Limb (tissue), 2 donors: Measurements from ENCODE around the gene COL3A1.

Experiments used
- DNase-seq, 2 donors: peaks; one replicate each; pipeline ENCODE4 v3.0.0-alpha.2; 2016; ENCODE audit errors: extremely low spot score in 2 of 2

The COL3A1 gene

DNA sequence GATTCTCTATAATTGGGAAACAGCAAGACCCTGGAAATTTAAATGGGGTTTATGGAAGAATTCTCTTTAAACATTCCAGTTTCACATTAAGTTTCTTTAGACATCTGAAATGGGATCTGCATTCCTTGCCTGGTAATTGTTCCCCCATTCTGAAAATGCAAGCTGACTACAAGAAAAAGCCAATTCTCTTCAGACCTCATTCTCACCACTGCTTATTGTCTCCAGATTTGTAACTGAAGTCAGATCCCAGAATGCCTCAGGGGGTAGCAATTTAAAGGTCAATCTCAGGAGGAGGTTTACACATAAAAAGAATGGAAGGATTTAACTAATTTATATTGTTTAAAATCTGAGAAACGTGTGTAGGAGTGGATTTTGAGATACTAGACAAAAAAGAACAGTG, 41.2 kb downstream of the COL3A1 start:
- DNase-seq, result no peak

DNA sequence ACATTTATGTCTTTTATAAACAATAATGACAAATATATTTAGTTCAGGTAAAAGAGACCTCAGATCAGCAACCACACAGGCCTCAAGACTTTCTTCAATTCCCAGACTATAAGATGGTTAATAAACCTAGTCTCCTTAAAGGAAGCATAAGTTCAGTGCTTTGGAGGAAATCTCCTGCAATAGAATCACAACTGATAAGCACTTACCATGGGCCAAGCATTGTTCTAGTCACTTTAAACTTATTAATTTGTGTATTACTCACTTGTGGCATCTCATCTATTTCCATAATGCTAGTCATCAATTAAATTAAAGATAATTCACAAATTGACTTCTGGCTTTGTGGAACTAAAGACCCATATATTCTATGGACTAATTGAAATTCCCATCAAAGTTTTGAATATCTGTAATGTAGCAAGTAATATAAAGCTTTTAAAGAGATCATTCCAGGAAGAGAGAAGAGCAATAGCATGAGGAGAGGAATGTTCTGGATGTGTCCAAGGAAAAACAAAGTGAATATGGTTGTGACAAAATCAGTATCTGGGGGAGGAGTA, 42.2 kb downstream of the COL3A1 start:
- no peak for DNase-seq

DNA sequence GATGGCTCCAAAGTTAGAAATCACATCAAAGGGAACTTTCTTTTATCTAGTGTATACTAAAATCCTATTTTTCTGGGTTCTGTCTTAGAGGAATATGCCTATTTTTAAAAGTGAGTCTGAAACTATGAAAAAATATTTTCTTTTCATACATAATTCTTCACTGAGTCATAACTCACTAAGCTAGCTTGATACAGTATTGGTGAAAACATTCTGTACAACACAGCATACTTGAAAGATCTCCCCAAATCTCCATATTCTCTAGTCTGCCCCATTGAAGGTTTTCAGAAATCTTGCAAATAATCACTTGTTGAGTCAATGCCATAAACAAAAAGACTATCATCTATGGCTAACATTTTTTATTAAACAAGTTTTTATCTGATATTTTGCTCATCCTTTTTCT, 44.5 kb downstream of the COL3A1 start:
- DNase-seq, result no peak

DNA sequence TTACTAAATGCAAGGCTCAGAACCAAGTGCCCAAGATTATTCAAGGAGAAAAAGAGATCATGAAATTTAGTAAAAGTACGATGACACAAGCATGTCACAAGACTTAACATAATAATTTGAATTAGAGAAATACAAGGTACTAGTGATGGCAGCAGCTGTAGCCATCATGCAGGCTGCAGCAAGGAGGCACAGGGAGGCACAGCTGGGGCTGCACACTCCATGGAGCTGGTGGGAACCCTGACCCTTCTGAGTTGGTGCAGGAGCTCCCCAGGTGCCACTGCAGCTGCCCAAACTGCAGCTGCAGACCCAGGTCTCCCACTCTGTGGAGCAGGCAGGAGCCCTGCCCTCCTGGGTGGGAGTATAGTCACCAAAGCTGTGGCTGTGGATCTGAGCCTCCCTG, 46.0 kb downstream of the COL3A1 start:
- DNase-seq, result no peak

DNA sequence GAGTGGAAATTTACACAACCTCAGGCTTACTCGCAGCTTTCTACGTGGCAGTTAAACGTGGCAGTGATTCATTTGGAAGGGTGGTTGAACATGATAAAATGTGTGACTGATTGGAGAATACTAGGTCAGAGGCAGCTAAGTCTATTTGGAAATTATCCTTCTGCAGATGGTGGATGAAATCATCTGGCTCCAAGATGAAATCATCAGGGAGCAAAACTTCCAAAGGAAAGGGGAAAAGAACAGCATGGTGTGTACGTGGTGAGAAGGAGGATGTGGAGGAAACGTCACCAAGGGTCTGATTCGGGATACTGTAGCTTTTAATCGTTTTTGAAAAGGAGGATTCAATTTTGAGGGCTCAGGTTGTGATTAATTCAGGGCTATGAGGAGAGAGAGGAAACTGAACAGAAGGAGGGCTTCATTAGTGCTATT, 47.9 kb downstream of the COL3A1 start:
- DNase-seq, result peak in 1 of 2 donors; percentile 79

DNA sequence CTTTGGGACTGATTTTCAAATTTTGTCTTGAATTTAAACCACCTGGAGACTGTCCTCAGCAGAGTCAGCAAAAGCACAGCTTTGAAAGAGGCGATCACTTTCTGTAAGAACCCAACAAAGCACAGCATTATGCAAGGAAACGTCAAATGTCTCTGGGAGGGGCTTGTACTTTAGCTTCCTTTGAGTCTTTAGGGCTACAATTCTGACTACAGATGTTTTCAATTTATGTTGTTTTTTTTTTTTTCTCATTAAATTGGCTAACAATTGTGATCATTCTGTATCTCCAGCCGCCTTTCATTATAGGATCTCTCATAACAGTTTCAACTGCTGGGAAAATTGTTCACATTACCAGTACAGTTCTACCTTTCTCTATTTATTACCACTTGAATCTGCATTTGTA, 48.3 kb downstream of the COL3A1 start:
- DNase-seq, result peak in 1 of 2 donors; percentile 80

DNA sequence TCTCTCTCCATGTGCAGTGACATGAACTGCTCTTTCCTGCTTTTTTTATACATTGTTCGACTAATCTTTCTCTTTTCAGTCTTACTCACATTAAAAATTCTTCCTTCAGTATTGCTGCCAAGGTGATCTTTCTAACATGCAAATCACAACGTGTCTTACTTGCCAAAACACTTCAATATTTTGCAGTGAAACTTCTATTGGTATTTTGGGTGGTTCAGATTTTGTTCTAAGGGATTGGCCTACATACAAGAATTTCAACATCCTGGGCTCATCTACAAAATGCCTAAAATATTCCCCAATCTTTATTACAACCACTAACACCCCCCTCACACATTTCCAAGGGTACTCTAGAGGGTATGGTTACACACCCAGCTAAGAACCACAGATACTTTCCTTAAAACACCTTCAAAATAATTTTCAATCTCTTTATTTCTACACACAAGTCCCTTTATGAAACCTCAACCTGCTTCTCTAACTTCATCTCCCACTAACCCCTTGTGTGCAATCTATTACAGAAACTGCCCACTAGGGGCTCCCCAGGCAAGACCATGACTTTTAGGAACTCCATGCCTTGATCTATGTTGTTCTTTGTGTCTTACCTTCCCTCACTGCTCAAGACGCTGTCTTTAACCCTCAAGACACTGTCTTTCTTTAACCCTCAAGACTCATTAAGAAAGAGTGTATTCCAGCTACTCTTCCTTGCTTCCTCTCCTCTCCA, 50.9 kb downstream of the COL3A1 start:
- no peak for DNase-seq

DNA sequence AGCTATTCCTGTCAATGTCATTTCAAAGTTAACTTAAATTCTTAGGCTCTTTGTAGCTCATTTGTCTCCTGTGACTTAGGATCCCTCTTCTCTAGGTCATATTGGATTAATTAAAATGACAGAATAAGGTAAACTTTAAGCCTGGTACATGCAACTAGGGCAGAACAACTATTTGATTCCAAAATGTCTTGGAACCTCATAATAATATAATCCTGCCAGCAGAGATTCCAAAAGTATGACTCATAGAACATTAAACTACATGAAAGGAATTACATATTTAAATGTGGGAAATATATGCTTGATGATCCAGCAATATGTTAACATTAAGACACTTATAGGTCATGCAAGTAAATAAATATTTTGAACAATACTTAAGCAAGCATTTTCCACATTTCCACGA, 63.3 kb downstream of the COL3A1 start:
- no peak for DNase-seq

DNA sequence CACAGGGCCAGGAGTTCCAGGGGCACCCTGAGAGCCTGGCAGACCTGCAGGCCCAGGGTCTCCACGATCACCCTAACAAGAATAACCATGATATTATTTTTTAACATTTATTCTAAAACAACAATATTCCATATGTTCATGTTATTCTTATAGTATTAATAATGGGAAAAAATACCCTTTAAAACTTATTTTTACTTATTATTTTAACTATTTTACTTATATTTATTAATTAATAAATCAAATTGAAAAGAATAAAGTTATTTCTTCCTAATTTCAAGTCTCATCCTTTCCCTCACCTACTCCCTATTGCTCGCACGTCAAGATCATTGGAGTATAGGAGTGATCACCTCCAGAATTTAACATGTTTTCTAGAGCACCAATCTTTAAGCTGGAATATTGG, 71.7 kb downstream of the COL3A1 start:
- no peak for DNase-seq

DNA sequence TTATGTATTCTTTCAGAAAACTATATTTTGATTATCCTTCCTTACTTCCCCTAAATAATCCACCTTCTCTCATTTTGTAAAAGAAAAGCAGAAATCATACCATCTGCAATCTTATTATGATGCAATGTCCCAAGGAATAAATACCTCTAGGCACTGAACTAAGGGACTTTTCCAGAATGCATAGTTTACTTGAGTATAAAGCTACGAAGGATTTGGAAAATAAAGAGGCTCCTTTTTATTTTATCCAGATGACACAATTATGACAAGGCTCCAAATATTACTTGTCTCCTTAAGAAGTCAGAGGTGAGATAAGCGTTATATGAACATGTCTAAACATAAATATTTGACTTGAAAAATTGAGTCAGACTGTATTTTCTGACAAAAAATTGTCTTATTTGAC, 72.1 kb downstream of the COL3A1 start:
- DNase-seq, result no peak

DNA sequence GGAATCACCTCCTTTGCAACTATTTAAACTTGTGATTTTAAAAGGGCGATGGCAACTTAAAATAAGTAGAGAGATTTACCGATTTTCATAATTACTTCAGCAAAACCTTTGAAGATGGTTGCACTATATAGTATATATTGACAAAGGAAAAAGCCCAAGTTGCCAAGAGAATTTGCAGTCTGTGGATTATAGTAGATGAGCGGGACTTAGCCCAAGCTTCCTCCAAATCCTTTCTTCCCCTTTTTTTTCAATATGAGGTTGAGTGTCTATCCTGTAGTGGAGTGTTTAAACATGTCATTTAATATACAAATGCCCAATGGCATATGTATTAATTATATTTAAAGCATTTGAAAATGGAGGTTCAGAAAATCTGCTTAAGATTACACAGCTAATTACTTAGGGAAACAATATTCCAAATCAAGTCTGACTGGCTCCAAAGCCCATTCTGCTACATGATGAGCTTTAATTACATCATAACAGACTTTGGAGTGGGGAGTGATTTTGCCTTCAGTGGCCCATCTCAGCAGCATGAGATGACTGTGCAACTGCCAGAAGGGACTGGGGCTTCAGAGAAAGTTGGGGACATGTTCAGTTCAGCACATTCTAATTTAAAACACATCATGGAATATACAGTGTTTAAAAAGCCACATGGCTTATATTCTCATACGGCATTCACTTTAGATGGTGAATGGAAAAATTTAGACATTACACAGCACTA, 73.2 kb downstream of the COL3A1 start:
- DNase-seq, result no peak

DNA sequence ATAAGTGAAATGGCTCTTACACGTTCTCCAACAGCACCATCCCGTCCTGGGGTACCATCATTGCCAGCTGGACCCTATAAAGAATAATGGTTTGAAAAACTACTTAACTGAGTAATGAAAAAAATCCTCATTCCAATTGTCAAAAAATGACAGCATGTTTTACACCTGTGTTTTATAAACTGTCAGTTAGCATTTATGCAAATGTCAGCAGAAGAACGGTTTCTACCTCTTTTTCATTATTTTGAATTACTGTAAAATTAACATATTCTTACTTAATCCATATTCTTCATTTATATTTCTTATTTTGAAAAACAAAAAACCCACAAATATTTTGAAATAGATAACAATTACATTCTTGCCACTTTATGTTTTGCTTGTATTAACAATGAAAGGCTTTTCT, 74.0 kb downstream of the COL3A1 start:
- no peak for DNase-seq

DNA sequence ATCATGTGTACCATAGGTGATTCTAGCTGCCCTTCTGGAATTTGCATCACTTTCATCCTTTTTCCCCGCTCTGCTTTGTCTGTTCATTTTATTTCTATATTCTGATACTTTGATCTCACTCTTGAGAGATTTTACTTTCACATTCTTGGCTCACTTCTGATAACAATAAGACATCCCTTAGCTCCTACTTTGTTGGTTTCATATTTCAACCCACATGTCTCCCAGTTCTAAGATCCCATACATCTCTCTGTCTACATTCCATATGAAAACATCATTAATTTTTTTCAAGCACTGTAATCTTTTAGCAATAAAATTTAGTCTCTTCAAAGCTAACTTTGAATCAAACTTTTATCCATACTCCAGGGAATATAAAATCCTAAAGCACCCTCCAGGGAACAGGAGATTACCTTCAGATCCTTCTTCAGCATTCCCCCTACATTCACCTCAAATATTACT, 75.6 kb downstream of the COL3A1 start:
- no peak for DNase-seq

DNA sequence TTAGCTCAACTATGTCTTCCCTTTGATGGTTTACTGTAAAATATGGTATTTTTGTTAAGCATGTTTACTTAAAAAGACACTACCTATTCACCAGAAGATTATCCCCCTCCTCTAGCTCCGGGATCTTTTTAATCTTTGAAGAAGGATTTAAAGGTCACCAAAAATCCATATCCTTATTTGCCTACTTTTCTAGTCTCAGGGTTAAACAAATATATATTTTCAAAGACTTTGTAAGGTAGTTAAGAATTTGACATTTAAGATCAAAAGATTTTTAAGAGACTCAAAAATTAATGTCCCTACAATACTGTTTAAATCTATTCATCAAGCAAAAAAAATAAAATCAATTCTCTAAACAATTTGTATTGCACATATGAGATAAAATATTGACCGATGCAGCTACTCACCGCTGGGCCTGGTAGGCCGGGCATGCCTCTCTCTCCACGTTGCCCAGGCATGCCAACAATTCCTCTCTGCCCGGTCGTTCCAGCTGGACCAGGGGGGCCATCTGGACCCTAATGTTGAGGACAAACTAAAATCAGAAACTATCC, 76.1 kb downstream of the COL3A1 start:
- no peak for DNase-seq

DNA sequence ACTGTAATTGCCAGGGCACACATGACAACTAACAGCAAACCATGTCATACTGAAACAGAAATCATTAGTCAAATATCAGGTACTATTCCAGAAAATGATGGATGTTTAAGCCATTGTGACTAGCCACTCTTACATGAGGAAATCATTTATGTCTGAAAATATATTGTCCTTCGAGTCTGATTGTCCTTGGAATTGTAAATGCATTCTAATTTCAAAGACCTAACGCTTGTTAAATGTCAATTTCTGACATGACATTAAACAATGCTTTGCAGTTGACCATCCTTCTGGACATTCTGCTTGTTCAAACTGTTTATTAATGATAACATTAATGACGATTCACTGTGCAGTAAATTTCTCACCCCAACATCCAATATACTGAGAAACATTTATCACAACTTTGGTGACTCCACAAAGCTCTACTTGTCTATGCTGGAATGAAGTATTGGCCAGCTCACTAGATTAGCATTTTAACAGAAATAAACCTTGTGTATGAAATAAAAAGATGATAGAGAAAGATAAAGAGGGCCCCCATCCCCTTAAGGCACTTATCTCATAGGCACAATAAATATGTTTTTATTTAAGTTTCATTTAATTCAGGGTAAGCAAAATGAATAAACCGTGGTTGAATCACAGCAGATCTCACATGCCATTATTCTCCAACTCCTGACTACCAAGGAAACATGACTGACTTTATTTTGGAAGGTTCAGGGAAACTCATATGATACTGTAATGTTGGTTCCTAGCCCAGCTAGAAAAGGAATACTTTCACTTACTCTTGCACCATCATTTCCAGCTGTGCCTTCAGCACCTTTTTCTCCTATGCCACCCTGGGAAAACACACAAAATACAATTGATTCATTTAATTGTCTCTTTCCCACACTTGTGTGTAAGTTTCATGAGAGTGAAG, 82.3 kb downstream of the COL3A1 start:
- DNase-seq, result no peak

DNA sequence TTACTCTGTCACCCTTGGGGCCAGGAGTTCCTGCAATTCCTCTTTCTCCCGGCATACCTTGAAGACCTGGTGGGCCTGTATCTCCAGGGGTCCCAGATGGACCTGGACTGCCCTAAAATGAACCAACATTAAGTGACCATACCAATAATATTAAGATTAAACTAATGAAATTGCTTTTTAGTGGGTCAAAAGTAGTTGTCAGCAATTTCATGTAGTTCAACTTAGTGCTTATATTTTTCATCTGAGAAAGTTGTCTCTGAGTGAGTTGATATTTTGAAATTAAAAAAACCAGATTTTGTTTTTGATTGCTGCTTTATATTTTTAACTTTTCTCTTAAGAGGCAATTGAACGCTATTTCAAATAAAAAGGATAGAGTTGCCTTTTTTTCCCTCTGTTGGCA, 83.1 kb downstream of the COL3A1 start:
- DNase-seq, result no peak

DNA sequence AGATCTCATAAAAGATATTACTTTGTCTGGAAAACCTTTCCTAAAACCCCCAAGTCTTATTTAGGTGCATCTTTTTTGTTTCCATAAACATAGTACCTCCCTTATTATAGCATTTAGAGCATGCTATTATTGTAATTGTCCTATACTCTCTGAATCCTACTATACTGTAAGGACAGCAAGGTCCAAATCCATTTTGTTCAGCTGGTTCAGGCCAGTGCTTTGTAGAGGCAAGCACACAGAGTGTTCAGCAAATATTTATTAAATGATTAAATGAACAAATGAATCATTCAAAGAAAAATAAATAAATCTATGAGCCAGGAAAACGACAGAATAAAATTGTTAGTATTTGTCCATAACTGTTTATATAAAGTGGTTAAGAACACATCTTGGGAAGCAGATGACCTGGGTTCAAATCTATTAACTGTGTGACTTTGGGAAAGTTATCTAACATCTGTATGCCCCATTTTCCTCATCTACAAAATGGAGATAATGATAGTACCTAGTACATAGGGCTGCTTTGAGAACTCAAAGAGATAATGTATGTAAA, 86.0 kb downstream of the COL3A1 start:
- no peak for DNase-seq
